Gastrocnemius medialis (tissue), 4 donors: Measurements from ENCODE around the gene KAZN.

ENCODE experiments used
- CTCF ChIP-seq, 5 experiments: fragments of 450-650 bp in 3 of 5; fragments of 200-600 bp in 2 of 5; sonication (generic) in 2 of 5; IDR thresholded peaks in 4 of 5; conservative IDR thresholded peaks in 1 of 5; 1 replicate in 4 of 5; 2 replicates in 1 of 5; pipeline ENCODE4 v1.5.1; 2016 to 2019; ENCODE audit warnings: antibody characterized with exemption in 5 of 5, mild to moderate bottlenecking in 3 of 5, moderate library complexity in 3 of 5
- POLR2A ChIP-seq, 2 donors: fragments of 450-650 bp; IDR thresholded peaks; one replicate each; pipeline ENCODE4 v1.6.1; 2017; ENCODE audit warnings: antibody characterized with exemption in 2 of 2, mild to moderate bottlenecking in 2 of 2, moderate library complexity in 2 of 2

- no peak for TF ChIP-seq CTCF (IDR thresholded peaks at IDR 0.05 in 4 of 5, conservative IDR thresholded peaks at IDR 0.05 in 1 of 5)
- no peak for TF ChIP-seq POLR2A (IDR thresholded peaks at IDR 0.05)
These were observed 5.2 kb downstream of the KAZN start for GRCh38 chr1:14603645-14604044.
